K562 (cell line): Measurements from ENCODE around the gene ZNF222. TPM values are rescaled to one million over a fixed set of nuclear protein-coding genes. Genes with fewer than 3 reads are reported as not detected.

ENCODE experiments used
- CEBPG ChIP-seq, 3 experiments: fragments of 200-800 bp in 1 of 3; sonication (Bioruptor generic) in 1 of 3; sonication (generic) in 1 of 3; formaldehyde crosslinking in 1 of 3; IDR thresholded peaks in 2 of 3; conservative IDR thresholded peaks in 1 of 3; 2 replicates each; pipeline versions ENCODE4 v1.6.1 to v1.8.0; 2016 to 2022; ENCODE audit warnings: missing compliant biosample characterization in 2 of 3, missing genetic modification characterization in 2 of 3, mild to moderate bottlenecking in 1 of 3, missing genetic modification reagents in 1 of 3
- ETV5 ChIP-seq: sonication (generic); formaldehyde crosslinking; IDR thresholded peaks from 2 replicates; pipeline ENCODE4 v1.4.0; 2020; ENCODE audit warnings: low read depth, mild to moderate bottlenecking, missing genetic modification reagents
- FOXJ2 ChIP-seq: fragments of 200-800 bp; sonication (Bioruptor generic); IDR thresholded peaks from 2 replicates; pipeline ENCODE4 v1.6.1; 2016; ENCODE audit warnings: missing genetic modification characterization, missing compliant biosample characterization
- FOXK1 ChIP-seq: sonication (generic); formaldehyde crosslinking; IDR thresholded peaks from 2 replicates; pipeline ENCODE4 v1.8.0; 2022; ENCODE audit warnings: missing genetic modification reagents, mild to moderate bottlenecking, borderline replicate concordance
- HLTF ChIP-seq: fragments of 450-650 bp; IDR thresholded peaks from 2 replicates; pipeline ENCODE4 v1.6.1; 2016
- MYNN ChIP-seq, 2 experiments: sonication (generic); formaldehyde crosslinking in 1 of 2; IDR thresholded peaks; 2 replicates each; pipeline versions ENCODE4 v1.5.0 to v1.6.1; 2016 to 2020; ENCODE audit warnings: antibody characterized with exemption in 1 of 2, missing genetic modification reagents in 1 of 2
- NFE2 ChIP-seq: IDR thresholded peaks from 2 replicates; pipeline ENCODE4 v1.6.1; 2014; ENCODE audit warnings: antibody characterized with exemption, low read depth
- POLR3G ChIP-seq: IDR thresholded peaks from 2 replicates; pipeline ENCODE4 v1.6.1; 2011; ENCODE audit not compliant: insufficient read length, insufficient replicate concordance; ENCODE audit errors: extremely low read depth
- RBFOX2 ChIP-seq: fragments of 200-400 bp; formaldehyde crosslinking; IDR thresholded peaks from 2 replicates; pipeline ENCODE4 v1.6.1; 2017; ENCODE audit warnings: low read depth, mild to moderate bottlenecking, low read length, moderate library complexity
- SMARCE1 ChIP-seq: fragments of 450-650 bp; IDR thresholded peaks from 2 replicates; pipeline ENCODE4 v1.7.1; 2016; ENCODE audit warnings: mild to moderate bottlenecking
- TCF15 ChIP-seq: fragments of 250-450 bp; sonication (Bioruptor Pico); IDR thresholded peaks from 2 replicates; pipeline ENCODE4 v1.8.0; 2022; ENCODE audit warnings: moderate library complexity, mild to moderate bottlenecking, inconsistent platforms
- ZBTB40 ChIP-seq, 2 experiments: fragments of 450-650 bp in 1 of 2; sonication (generic) in 1 of 2; formaldehyde crosslinking in 1 of 2; IDR thresholded peaks; 2 replicates each; pipeline versions ENCODE4 v1.7.1 to v1.9.0; 2016 to 2022; ENCODE audit warnings: inconsistent platforms in 1 of 2, mild to moderate bottlenecking in 1 of 2, missing genetic modification reagents in 1 of 2
- ZFP36 ChIP-seq: fragments of 150-350 bp; IDR thresholded peaks from 2 replicates; pipeline ENCODE4 v1.6.1; 2018; ENCODE audit warnings: low read length, low read depth; ENCODE audit not compliant: partially characterized antibody
- ZKSCAN3 ChIP-seq: fragments of 250-450 bp; sonication (Bioruptor Pico); IDR thresholded peaks from 2 replicates; pipeline ENCODE4 v1.4.0; 2020
- ZNF561 ChIP-seq: fragments of 450-650 bp; formaldehyde crosslinking; conservative IDR thresholded peaks from 2 replicates; pipeline ENCODE4 v1.4.0; 2020; ENCODE audit warnings: mild to moderate bottlenecking, moderate library complexity
- ZNF695 ChIP-seq: fragments of 450-650 bp; formaldehyde crosslinking; IDR thresholded peaks from 2 replicates; pipeline ENCODE4 v1.4.0; 2020; ENCODE audit warnings: mild to moderate bottlenecking, moderate library complexity
- polyA plus RNA-seq, 8 experiments: library from polyadenylated mRNA; depleted of rRNA in 4 of 8; stranded (reverse) in 5 of 8; unstranded in 3 of 8; fragments of >200 nt; fragmentation: Nextera tagmentation in 2 of 8; fragmentation: Illumina TruSeq in 1 of 8; extraction: Ambion mirVana in 2 of 8; extraction: Trizol in 1 of 8; gene quantifications; 2 replicates each; pipeline versions ENCODE4 v1.2.1 to v1.2.3, GENCODE V29; 2011 to 2014; ENCODE audit warnings: inconsistent platforms in 1 of 8, missing spikeins in 1 of 8
- total RNA-seq, 7 experiments: library from RNA; depleted of rRNA in 6 of 7; stranded (reverse); fragments of >200 nt in 6 of 7; fragmentation: Illumina TruSeq in 2 of 7; extraction: Trizol in 2 of 7; gene quantifications; 2 replicates each; pipeline versions ENCODE4 v1.2.1 to v1.2.3, GENCODE V29; 2011 to 2021; ENCODE audit warnings: low replicate concordance in 1 of 7

Gene ZNF222
- total and polyA plus RNA-seq, 9 of the 15 experiments (the other 6 are each of a cell fraction or from before 2014, with no cell fraction given), result 2.3 to 4.5 (median 3.0) TPM

GRCh38 chr19:44025217-44025936 is at the start of gene ZNF222 (continued):
- TF ChIP-seq ZBTB40 (IDR thresholded peaks at IDR 0.05), result peak; percentile 89
- no peak for TF ChIP-seq ZBTB40 (CRISPR knock-in tag; IDR thresholded peaks at IDR 0.05)
- no peak for TF ChIP-seq FOXJ2 (tag)
- TF ChIP-seq CEBPG (CRISPR knock-in tag; IDR thresholded peaks at IDR 0.05), result peak; percentile 45
- TF ChIP-seq CEBPG (tag; conservative IDR thresholded peaks at IDR 0.05 in 1 of 2, IDR thresholded peaks at IDR 0.05 in 1 of 2), result no peak
- peak; percentile 83 for TF ChIP-seq RBFOX2
- TF ChIP-seq ETV5 (CRISPR knock-in tag), result 0 out of 2 replicates have a peak, but pooled peaks have one; percentile 40
- TF ChIP-seq FOXK1, result no peak
- no peak for TF ChIP-seq SMARCE1
- no peak for TF ChIP-seq HLTF
- TF ChIP-seq MYNN (IDR thresholded peaks at IDR 0.05), result no peak
- TF ChIP-seq MYNN (CRISPR knock-in tag; IDR thresholded peaks at IDR 0.05), result no peak
- no peak for TF ChIP-seq TCF15 (CRISPR knock-in tag)
- TF ChIP-seq POLR3G, result no peak
- no peak for TF ChIP-seq ZFP36
- TF ChIP-seq ZNF695, result no peak
- no peak for TF ChIP-seq ZKSCAN3 (CRISPR knock-in tag)
- peak; percentile 72 for TF ChIP-seq NFE2
- TF ChIP-seq ZNF561 (CRISPR knock-in tag), result no peak
